Ishikawa (cell line): ENCODE measurements around the gene TPD52L2.

Experiments
- CEBPB ChIP-seq: IDR thresholded peaks from 2 replicates; pipeline ENCODE4 v1.6.1; 2012
- CREB1 ChIP-seq: IDR thresholded peaks from 2 replicates; pipeline ENCODE4 v1.6.1; 2012; ENCODE audit warnings: low read depth
- NFIC ChIP-seq: IDR thresholded peaks from 2 replicates; pipeline ENCODE4 v1.6.1; 2012
- RAD21 ChIP-seq: IDR thresholded peaks from 2 replicates; pipeline ENCODE4 v1.6.1; 2012; ENCODE audit warnings: low read depth
- TAF1 ChIP-seq: IDR thresholded peaks from 2 replicates; pipeline ENCODE4 v1.6.1; 2012; ENCODE audit warnings: low read depth, mild to moderate bottlenecking
- TEAD4 ChIP-seq: IDR thresholded peaks from 2 replicates; pipeline ENCODE4 v1.6.1; 2012
- YY1 ChIP-seq: IDR thresholded peaks from 2 replicates; pipeline ENCODE4 v1.6.1; 2012; ENCODE audit warnings: low read depth
- TF ChIP-seq, protein P1 (sequence below): IDR thresholded peaks from 2 replicates; pipeline ENCODE4 v1.6.1; 2012; ENCODE audit warnings: low read depth, mild to moderate bottlenecking

DNA sequence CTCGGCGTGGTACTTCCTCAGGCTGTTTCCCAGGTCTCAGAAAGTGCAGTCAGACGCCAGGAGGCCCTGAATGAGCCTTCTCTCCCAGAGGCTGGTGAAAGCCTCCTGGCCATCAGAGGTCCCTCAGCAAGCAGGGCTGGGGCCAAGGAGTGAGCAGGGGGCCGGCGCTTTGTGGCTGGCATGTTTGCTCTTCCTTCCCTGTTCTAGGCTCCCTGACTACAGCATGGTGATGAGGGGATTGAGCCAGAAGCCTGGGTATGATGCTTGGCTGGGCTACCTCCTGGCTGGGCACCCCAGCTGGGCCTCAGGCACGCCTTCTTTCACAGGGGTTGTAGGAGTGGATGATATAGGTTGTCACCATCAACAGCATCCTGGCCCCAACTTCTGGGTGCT lies 18.1 kb downstream of the TPD52L2 start:
- TF ChIP-seq TAF1 = no peak
- TF ChIP-seq, protein P1, sequence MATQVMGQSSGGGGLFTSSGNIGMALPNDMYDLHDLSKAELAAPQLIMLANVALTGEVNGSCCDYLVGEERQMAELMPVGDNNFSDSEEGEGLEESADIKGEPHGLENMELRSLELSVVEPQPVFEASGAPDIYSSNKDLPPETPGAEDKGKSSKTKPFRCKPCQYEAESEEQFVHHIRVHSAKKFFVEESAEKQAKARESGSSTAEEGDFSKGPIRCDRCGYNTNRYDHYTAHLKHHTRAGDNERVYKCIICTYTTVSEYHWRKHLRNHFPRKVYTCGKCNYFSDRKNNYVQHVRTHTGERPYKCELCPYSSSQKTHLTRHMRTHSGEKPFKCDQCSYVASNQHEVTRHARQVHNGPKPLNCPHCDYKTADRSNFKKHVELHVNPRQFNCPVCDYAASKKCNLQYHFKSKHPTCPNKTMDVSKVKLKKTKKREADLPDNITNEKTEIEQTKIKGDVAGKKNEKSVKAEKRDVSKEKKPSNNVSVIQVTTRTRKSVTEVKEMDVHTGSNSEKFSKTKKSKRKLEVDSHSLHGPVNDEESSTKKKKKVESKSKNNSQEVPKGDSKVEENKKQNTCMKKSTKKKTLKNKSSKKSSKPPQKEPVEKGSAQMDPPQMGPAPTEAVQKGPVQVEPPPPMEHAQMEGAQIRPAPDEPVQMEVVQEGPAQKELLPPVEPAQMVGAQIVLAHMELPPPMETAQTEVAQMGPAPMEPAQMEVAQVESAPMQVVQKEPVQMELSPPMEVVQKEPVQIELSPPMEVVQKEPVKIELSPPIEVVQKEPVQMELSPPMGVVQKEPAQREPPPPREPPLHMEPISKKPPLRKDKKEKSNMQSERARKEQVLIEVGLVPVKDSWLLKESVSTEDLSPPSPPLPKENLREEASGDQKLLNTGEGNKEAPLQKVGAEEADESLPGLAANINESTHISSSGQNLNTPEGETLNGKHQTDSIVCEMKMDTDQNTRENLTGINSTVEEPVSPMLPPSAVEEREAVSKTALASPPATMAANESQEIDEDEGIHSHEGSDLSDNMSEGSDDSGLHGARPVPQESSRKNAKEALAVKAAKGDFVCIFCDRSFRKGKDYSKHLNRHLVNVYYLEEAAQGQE = no peak
- no peak for TF ChIP-seq RAD21
- no peak for TF ChIP-seq CREB1
- no peak for TF ChIP-seq CEBPB
- no peak for TF ChIP-seq YY1
- TF ChIP-seq TEAD4 = no peak
- TF ChIP-seq NFIC = no peak
